Measurements from ENCODE around the gene LPCAT1. TPM values are rescaled to one million over a fixed set of nuclear protein-coding genes. Genes with fewer than 3 reads are reported as not detected.
"Not testable (repeated sequence)": the region's sequence is repeated elsewhere in the genome, so short reads cannot be mapped to it uniquely, and the experiment has no call there.

LPCAT1 gene
- total RNA-seq, 3 donors from 2014 or later (not counting 1 experiment from before 2014, with no cell fraction given), result 196 to 302 (median 252) TPM

DNA sequence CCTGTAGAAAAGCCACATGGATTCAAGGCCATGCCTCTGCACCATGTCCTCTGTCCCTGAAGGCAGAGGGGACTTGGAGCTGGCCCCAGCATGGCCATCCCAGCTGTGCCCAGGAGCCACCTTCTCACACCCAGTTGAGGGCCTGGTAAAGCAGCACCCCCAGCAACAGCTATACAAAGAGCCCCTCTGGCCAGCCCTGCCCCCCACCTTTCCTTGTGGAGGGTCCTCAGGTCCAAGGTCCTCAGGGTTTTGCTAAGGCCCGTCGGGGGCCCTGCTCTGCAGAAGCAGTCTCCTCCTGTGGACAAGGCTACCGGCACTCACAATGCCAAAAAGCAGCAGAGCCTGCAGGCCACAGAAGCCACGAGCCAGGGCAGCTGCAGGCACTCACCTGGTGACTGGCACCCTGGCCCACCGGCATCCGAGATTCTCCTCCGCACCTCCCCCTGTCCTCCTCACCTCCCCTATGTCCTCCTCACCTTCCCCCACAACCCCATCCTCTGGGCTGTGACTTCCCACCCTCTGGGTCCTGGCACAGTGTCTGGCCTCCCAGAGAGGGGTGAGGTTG, 39.9 kb upstream of the LPCAT1 start:
- no peaks in the 10 kb centered on the region for H3K36me3 ChIP-seq (ENCODE audit: control insufficient read depth, insufficient read depth, low read length)
- peaks cover 0 to 13% of the 10 kb centered on the region in 2 donors for H3K27me3 Mint-ChIP-seq (ENCODE audit: low read depth in 2 of 2)
- no peak for DNase-seq
- no peak overlapping the region for H3K4me3 ChIP-seq (ENCODE audit: low read length)
- no peak overlapping the region for H3K27ac Mint-ChIP-seq
- no peak for TF ChIP-seq CTCF (IDR thresholded peaks at IDR 0.05)
- no peak overlapping the region for H3K27ac ChIP-seq (ENCODE audit: low read length)
- peak in 2 of 3 donors; percentile 26 to 51 for ATAC-seq
- no peaks in the 10 kb centered on the region for H3K9me3 Mint-ChIP-seq
- H3K27me3 ChIP-seq (ENCODE audit: control insufficient read depth, insufficient read depth, low read length), result no peaks in the 10 kb centered on the region
- H3K4me3 Mint-ChIP-seq, result no peak overlapping the region
- no peaks in the 10 kb centered on the region for H3K36me3 Mint-ChIP-seq
- intact Hi-C loops (cut with micrococcal nuclease), result no loop called here
- no peaks in the 10 kb centered on the region for H3K9me3 ChIP-seq (ENCODE audit: control insufficient read depth, insufficient read depth, low read length)
- WGBS (ENCODE audit: insufficient coverage), result 30% methylated on average over 7 of the region's 7 CpGs
- peaks cover 6% of the 10 kb centered on the region for H3K4me1 ChIP-seq (ENCODE audit: control insufficient read depth, insufficient read depth, low read length)
- H3K4me1 Mint-ChIP-seq, result peaks cover 0 to 5% of the 10 kb centered on the region in 2 donors

DNA sequence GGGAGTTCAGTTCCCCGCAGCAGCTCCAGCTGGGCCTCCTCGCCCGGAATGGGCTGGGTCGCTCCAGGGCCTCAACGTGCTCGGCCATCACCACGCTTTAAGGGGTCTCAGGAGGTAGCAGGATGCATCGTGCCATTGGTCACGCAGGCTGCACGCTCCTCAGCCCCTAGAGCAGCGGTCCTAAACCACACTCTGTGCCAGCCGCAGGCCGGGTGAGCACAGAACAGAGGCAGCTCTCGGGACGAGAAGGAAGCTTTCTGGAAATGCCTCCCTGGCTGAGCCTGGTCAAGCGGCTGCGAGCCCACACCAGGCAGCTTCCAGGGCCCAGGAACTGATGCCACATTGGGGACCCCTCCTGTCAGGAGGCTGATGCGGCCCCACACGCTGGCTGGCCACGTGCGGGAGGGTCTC, 39.3 kb upstream of the LPCAT1 start:
- no peaks in the 10 kb centered on the region for H3K9me3 Mint-ChIP-seq
- no peaks in the 10 kb centered on the region for H3K9me3 ChIP-seq (ENCODE audit: control insufficient read depth, insufficient read depth, low read length)
- H3K27ac Mint-ChIP-seq, result no peak overlapping the region
- H3K27ac ChIP-seq (ENCODE audit: low read length), result no peak overlapping the region
- no peak overlapping the region for H3K4me3 Mint-ChIP-seq
- H3K36me3 ChIP-seq (ENCODE audit: control insufficient read depth, insufficient read depth, low read length), result no peaks in the 10 kb centered on the region
- peaks cover 6% of the 10 kb centered on the region for H3K4me1 ChIP-seq (ENCODE audit: control insufficient read depth, insufficient read depth, low read length)
- H3K36me3 Mint-ChIP-seq, result no peaks in the 10 kb centered on the region
- TF ChIP-seq CTCF (IDR thresholded peaks at IDR 0.05), result no peak
- peaks cover 0 to 13% of the 10 kb centered on the region in 2 donors for H3K27me3 Mint-ChIP-seq (ENCODE audit: low read depth in 2 of 2)
- no peak overlapping the region for H3K4me3 ChIP-seq (ENCODE audit: low read length)
- no peaks in the 10 kb centered on the region for H3K27me3 ChIP-seq (ENCODE audit: control insufficient read depth, insufficient read depth, low read length)
- 95% methylated on average over 21 of the region's 21 CpGs for WGBS (ENCODE audit: insufficient coverage)
- DNase-seq (no peak), ATAC-seq (no peak)
- intact Hi-C loops (cut with micrococcal nuclease), result no loop called here
- peaks cover 0 to 5% of the 10 kb centered on the region in 2 donors for H3K4me1 Mint-ChIP-seq

DNA sequence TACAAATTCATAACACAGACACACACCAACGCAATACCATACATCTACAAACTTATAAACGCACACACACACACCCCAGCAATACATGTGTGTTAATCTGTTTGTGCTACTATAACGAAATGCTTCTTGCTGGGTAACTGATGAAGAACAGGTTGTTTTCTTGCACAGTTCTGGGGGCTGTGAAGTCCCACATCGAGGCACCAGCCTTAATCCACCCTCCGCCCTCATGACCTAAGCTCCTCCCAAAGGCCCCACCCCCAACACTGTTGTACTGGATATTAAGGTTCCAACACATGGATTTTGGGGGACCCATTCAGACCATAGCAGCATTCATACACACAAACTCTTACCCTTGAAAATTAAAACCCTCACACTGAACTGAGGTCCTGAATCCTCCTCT, 38.8 kb upstream of the LPCAT1 start:
- no peak for TF ChIP-seq CTCF (IDR thresholded peaks at IDR 0.05)
- H3K4me1 Mint-ChIP-seq, result peaks cover 0 to 5% of the 10 kb centered on the region in 2 donors
- no peak for ATAC-seq
- H3K36me3 Mint-ChIP-seq, result no peaks in the 10 kb centered on the region
- no peaks in the 10 kb centered on the region for H3K36me3 ChIP-seq (ENCODE audit: control insufficient read depth, insufficient read depth, low read length)
- H3K27ac ChIP-seq (ENCODE audit: low read length), result no peak overlapping the region
- 93% methylated on average over 5 of the region's 5 CpGs for WGBS (ENCODE audit: insufficient coverage)
- no peaks in the 10 kb centered on the region for H3K27me3 ChIP-seq (ENCODE audit: control insufficient read depth, insufficient read depth, low read length)
- H3K4me3 Mint-ChIP-seq, result no peak overlapping the region
- H3K4me1 ChIP-seq (ENCODE audit: control insufficient read depth, insufficient read depth, low read length), result peaks cover 6% of the 10 kb centered on the region
- no peaks in the 10 kb centered on the region for H3K9me3 ChIP-seq (ENCODE audit: control insufficient read depth, insufficient read depth, low read length)
- H3K27me3 Mint-ChIP-seq (ENCODE audit: low read depth in 2 of 2), result peaks cover 0 to 13% of the 10 kb centered on the region in 2 donors
- intact Hi-C loops (cut with micrococcal nuclease), result no loop called here
- no peak for DNase-seq
- no peak overlapping the region for H3K4me3 ChIP-seq (ENCODE audit: low read length)
- no peaks in the 10 kb centered on the region for H3K9me3 Mint-ChIP-seq
- no peak overlapping the region for H3K27ac Mint-ChIP-seq

DNA sequence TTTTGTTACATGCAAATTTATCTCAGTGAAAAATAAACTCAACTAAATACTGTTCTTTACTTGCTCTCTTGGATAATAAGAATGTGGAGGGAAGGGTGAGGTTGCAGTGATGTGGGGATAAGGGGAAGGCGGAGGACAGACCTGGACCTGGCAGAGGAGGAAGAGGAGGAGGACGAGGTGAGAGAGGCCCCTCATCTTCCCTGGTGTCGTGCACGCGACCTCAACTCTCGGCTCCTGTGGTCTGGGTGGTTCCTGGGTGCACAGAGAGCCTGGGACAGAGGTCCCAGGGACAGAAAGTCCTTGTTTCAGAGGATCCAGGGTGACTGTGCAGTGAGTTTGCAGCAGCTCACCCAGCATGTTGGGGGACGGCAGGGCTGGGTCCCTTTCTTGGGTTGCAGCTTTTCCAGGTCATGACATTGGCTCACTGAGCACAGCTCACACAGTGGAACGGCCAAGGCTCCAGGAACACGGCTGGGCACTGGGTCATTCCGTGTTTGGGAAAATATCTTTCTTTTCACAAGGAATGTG, 37.7 kb upstream of the LPCAT1 start:
- Mint-ChIP-seq H3K4me1 (peaks cover 0 to 5% of the 10 kb centered on the region in 2 donors), H3K36me3 (no peaks in the 10 kb centered on the region), H3K27ac (peak overlapping the region in 1 of 2 donors; percentile 31), H3K27me3 (ENCODE audit: low read depth in 2 of 2) (peaks cover 0 to 13% of the 10 kb centered on the region in 2 donors), H3K9me3 (no peaks in the 10 kb centered on the region), H3K4me3 (no peak overlapping the region)
- no peak for DNase-seq
- WGBS (ENCODE audit: insufficient coverage), result 83% methylated on average over 10 of the region's 10 CpGs
- no peak for TF ChIP-seq CTCF (IDR thresholded peaks at IDR 0.05)
- no peak for ATAC-seq
- intact Hi-C loops (cut with micrococcal nuclease), result no loop called here
- Histone ChIP-seq H3K36me3 (ENCODE audit: control insufficient read depth, insufficient read depth, low read length) (no peaks in the 10 kb centered on the region), H3K27ac (ENCODE audit: low read length) (no peak overlapping the region), H3K27me3 (ENCODE audit: control insufficient read depth, insufficient read depth, low read length) (no peaks in the 10 kb centered on the region), H3K9me3 (ENCODE audit: control insufficient read depth, insufficient read depth, low read length) (no peaks in the 10 kb centered on the region), H3K4me1 (ENCODE audit: control insufficient read depth, insufficient read depth, low read length) (peaks cover 6% of the 10 kb centered on the region), H3K4me3 (ENCODE audit: low read length) (no peak overlapping the region)

- ATAC-seq; H3K27ac Mint-ChIP-seq; H3K27ac ChIP-seq (ENCODE audit: low read length); H3K36me3 ChIP-seq (ENCODE audit: control insufficient read depth, insufficient read depth, low read length); DNase-seq; H3K4me1 ChIP-seq (ENCODE audit: control insufficient read depth, insufficient read depth, low read length); intact Hi-C loops (cut with micrococcal nuclease); H3K4me3 Mint-ChIP-seq; H3K27me3 ChIP-seq (ENCODE audit: control insufficient read depth, insufficient read depth, low read length); H3K4me1 Mint-ChIP-seq; H3K4me3 ChIP-seq (ENCODE audit: low read length); H3K36me3 Mint-ChIP-seq; H3K9me3 Mint-ChIP-seq; H3K9me3 ChIP-seq (ENCODE audit: control insufficient read depth, insufficient read depth, low read length): not testable (repeated sequence)
- 87% methylated on average over 12 of the region's 13 CpGs for WGBS (ENCODE audit: insufficient coverage)
- peaks cover 0 to 13% of the 10 kb centered on the region in 2 donors for H3K27me3 Mint-ChIP-seq (ENCODE audit: low read depth in 2 of 2)
Measured at GRCh38 chr5:1560499-1560898, 36.7 kb upstream of the LPCAT1 start.
